NCI-H146 treated with DMSO at 0.1 percent for 48 hours (cell line): ENCODE data around the gene FCHSD2.
"Not testable (repeated sequence)": the region's sequence is repeated elsewhere in the genome, so short reads cannot be mapped to it uniquely, and the experiment has no call there.

Experiments
- DNase-seq: peaks from one replicate; lab custom pipeline; 2025; ENCODE audit not compliant: unreplicated experiment; lab: John Stamatoyannopoulos, UW

FCHSD2 gene

DNA sequence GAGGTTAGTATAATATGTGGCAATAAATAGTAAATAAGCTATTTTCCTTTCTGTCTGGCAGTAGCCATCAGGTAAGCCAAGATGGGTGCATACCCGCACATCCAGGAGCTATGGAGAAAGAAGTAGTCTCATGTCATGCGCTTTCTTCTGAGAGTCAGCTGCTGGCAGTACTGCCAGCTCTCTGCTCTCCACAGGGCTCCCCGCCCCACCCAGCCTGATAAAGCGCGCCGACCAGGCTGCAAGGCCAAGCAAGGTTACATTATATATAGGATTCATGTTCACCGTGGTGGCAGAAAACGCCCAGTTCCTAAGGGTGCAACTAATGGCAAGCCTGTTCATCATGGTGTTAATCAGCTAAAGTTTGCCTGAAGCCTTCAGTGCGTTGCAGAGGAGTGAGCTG, 201.7 kb downstream of the FCHSD2 start:
- no peak for DNase-seq

DNA sequence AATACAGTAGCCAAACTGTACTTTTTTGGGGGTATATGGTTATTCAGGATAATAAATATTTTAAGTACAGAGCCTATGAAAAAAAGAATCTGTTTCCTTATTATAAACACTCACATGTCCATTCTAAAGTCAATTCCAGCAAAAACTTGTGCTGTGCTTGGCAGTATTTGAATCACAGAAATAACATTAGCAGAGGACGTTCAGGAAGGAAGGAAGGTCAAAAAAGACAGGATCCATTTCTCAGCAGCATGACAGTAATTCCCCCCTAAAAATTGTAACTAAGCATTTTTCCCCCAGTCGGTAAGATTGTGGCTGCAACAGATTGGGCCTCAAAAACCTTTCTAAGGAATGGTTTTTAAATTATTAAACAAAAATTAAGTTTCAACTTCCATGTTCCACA, 203.1 kb downstream of the FCHSD2 start:
- no peak for DNase-seq

DNA sequence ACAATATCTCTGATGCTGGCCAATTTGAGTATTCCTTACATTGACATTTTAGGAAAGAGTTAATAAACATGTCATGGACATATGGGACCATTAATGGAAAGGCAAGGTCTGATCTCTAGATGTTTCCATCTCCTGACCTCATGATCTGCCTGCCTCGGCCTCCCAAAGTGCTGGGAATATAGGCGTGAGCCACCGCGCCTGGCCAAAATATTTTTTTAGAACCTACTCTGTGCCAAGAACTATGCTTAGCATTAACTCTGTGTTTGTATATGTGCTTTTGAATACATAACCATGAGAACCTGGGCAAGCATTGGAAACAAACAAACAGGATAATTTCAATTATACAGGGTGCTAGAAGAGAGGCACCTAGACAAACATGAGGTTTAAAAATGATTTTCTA, 204.7 kb downstream of the FCHSD2 start:
- no peak for DNase-seq

DNA sequence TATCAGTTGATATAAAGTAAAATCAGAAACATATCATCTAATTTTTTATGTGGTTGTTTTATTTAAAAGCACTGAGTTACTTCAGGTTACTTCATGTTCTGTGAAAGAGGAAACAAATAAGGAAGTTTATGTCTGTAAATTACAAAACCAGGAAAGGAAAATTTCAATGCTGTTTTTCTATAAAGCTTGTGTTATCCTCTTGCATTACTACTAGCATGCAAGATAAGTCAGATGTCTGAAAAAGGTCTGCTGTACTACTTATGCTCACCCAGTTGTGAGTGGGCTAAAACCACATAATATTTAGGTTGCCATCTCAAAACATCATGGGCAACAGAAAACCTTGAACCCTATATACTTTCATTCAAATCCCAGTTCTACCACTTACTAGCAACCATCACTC, 206.4 kb downstream of the FCHSD2 start:
- DNase-seq = no peak

DNA sequence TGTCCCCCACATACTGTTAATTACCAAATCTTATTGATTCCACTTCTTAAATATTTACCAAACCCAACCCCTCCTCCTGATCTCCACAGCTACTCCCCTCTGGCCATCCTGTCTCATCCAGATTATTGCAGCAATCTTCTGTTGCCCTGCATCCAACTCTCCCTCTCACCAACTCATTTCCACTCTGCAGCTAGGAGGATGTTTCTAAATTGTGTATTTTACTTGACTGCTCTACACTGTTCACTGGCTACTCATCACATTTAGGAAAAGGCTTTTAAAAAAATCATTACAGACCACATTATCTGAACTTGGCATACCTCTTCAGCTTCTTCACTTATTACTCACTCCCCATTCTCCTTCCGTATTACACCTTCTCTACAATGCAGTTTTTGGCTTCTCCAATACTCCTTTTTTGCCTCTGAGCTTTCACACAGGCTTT, 210.0 kb downstream of the FCHSD2 start:
- DNase-seq = no peak

DNA sequence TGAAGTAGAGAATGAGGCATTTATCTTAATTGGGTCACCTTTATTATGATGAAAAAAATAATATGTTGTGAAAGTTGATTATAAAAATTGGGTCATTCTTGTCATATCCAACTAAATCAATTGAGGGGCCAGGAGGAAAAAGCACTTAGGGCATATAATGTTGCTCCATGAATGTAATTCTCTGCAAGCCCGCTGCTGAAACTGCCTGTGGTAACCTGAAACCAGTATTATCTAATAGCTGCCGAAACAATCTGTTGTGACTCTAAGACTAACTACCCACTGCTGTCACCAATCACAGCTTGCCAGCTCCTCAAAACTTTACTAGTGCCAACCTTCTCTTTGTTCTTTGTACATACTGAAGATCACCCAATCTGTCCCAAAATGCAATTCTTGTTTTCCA, 212.1 kb downstream of the FCHSD2 start:
- peak; percentile 40 for DNase-seq

DNA sequence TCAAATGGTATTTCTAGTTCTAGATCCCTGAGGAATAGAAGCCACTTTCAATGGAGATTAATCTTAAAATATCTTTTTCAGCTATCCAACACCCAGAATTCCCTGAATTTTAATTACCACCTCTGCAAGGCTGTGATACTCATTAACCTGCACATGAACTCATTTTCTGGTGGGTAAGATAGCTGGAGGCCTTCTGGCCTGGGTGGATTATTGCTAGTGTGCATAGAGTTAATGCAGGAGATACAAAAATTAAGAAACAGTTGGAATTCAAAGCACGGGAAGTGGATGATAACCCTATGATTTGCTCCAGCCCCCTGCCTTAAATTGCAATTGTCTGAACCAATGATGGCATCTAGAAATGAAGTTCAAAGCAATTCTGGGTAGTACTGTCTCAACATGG, 212.9 kb downstream of the FCHSD2 start:
- DNase-seq = no peak

DNA sequence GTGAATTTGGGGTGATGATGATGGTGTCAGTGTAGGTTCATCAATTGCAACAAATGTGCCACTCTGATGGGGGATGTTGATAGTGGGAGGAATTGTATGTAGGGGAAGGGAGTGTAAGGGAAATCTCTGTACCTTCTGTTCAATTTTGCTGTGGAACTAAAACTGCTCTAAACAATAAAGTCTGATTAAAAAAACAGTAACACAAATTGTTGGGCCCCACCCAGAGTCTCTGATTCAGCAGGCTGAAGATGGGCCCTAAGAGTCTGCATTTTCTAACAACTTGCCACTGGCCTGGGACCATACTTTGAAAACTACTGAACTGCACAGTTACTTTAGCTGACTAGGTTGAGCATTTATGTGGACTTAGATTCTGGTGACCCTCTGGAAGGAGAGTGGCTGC, 214.7 kb downstream of the FCHSD2 start:
- no peak for DNase-seq

DNA sequence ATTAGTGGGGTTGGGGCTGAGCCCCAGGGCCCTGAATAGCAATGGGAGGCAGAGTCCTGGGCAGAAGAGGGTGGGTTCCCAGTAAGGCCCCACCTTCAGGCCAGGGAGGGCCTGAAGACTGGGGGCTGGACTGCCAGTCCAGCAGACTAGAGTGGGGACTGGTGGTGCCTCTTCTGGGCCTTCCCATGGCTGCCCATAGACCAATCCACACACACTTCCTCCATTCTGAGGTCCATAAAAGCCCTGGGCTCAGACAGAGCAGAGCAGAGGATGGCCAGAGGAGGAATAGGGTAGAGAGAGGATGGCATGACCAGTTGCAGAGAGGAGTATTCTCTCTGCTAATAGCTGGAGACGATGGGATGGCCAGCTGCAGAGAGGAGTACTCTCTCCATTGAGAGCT, 216.0 kb downstream of the FCHSD2 start:
- DNase-seq = no peak

DNA sequence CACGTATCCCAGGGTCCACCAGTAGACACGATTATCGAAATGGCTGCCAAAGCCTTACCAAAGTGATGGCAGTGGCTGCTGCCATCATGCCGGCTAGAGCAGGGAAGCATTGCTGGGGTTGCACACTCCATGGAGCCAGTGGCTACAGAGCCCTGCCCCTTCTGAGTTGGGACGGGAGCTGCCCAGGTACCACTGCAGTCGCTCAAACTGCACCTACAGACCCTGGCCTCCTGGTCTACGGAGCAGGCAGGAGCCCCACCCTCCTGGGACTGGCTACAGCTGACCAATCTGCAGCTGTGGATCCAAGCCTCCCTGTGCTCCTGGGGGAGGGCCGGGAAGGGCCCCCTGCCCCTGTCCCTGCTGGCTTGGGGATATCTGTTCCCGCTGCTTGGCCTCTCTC, 216.5 kb downstream of the FCHSD2 start:
- DNase-seq = no peak

DNA sequence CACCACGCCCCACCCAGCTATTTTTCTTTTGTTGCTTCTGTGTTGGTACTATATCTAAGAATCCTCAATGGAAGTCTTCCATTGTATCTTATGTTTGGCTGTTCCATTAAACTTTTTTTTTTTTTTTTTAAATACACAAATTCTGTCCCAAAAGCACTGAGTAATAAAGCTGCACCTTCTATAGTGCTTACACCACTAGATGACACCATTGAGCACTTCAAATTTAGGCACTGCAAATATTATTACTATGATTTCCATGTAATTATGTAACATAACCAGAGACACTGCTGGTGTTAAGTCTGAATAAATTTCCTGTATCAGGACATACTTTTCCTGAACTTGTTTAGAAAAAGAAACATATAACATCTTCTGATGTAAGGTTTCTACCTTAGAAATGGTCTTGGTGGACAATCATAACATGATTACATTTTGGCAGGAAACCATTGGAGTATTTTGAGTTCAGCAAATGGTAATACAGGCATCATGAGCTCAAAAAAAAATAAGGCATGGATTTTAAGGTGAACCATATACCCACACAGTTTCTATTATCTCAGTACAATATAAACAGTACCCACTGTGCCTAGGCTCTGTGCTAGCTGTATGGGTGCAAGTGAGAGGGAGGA, 217.4 kb downstream of the FCHSD2 start:
- no peak for DNase-seq

DNA sequence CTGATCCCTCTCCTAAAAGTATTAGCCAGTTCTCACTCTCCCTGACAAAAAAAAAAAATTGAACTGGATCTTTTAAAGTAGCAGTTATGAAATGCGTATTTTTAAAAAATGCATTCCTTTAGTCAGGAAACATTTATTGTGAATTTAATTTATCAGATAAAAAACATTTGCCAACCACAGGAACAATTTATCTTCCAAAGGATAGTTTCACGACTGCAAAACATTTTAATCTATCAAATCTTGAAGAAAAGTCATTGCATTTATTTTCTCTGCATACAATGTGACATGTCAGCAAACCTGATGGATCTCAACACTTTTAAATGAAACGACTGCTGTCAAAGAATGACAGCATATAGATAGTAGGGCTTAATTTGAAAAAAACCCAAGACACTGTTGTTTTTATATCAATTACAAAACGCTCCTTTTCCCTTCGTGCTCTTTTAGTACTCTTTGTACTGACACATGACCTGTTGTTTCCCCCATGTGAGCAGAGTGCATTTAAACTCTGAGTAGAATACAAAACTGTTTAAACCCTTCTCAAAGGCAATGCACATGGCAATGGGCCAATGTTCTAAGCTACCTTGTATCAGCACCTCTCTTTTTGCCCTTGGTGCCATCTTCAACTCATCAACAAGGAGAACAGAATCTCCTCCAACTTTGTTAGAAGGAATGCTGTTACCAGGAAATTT, 220.9 kb downstream of the FCHSD2 start:
- DNase-seq = no peak

DNA sequence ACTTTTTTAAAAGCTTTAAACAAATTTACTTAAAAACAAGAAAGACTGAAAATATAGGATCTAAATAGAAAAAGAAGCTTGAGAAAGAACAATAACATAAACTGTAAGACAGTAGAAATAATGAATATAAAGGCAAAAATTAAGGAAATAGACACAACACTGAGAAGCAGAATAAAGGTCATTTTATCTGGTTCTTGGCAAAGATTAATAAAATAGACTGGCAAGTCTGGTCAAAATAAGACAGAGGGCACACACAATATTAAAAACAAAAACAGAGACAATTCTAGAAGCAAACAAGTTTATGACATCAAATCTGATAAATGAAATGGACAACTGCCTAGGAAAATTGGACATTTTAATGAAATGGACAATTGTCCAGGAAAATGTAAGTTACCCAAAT, 222.1 kb downstream of the FCHSD2 start:
- no peak for DNase-seq

DNA sequence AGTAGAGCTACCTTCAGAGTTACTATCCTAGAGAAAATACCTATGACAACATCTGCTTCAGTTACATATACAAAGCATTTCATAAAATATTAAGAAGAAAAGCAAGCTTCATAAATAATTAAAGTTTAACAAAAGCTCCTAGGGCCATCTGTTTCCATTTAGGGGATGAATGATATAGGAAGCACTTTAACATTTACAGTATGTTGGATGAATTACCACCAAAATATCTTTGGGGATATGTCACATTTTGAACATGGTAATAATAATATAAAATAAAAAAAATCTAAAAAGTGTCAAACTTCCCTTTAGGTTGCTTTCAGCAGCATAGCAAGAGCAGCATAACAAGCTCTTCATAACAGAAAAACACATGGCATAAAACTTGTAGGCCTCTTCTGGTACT, 223.3 kb downstream of the FCHSD2 start:
- no peak for DNase-seq

DNA sequence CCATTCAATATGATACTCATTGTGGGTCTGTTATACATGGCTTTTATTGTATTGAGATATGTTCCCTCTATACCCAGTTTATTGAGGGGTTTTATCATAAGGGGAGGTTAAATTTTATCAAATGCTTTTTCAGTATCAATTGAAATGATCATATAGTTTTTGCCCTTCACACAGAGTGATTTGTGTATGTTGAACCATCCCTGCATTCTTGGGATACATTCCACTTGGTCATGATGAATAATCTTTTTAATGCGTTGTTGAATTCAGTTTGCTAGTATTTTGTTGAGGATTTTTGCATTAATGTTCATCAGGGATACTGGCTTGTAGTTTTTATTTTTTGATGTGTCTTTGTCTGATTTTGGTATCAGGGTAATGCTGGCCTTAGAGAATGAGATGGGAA, 229.9 kb downstream of the FCHSD2 start:
- no peak for DNase-seq

DNA sequence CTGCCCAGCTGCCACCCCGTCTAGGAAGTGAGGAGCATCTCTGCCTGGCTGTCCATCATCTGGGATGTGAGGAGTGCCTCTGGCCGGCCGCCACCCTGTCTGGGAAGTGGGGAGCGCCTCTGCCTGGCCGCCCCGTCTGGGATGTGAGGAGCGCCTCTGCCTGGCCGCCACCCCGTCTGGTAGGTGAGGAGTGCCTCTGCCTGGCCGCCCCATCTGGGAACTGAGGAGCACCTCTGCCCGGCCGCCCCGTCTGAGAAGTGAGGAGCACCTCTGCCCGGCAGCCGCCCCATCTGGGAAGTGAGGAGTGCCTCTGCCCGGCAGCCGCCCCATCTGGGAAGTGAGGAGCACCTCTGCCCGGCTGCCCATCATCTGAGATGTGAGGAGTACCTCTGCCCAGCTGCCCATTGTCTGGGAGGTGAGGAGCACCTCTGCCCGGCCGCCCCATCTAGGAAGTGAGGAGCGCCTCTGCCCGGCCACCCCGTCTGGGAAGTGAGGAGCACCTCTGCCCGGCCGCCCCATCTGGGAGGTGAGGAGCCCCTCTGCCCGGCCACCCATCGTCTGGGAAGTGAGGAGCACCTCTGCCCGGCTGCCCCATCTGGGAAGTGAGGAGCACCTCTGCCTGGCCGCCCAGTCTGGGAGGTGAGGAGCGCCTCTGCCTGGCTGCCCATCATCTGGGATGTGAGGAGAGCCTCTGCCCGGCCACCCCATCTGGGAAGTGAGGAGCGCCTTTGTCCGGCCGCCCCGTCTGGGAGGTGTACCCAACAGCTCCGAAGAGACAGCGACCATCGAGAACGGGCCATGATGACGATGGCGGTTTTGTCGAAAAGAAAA, 232.3 kb downstream of the FCHSD2 start:
- DNase-seq = not testable (repeated sequence)

DNA sequence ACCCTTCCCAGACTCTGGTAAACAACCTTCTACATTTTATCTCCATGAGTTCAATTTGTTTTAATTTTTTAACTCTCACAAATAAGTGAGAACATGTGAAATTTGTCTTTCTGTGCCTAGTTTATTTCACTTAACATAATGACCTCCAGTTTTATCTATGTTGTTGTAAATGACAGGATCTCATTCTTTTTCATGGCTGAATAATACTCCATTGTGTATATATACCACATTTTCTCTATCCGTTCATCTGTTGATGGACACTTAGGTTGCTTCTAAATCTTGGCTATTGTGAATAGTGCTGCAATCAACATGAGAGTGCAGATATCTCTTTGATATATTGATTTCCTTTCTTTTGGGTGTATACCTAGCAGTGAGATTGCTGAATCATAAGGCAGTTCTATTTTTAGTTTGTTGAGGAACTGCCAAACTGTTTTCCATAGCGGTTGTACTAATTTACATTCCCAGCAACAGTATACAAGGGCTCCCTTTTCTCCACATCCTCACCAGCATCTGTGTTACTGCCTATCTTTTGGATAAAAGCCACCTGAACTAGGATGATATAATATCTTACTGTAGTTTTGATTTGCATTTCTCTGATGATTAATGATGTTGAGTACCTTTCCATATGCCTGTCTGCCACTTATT, 234.0 kb downstream of the FCHSD2 start:
- DNase-seq = no peak

DNA sequence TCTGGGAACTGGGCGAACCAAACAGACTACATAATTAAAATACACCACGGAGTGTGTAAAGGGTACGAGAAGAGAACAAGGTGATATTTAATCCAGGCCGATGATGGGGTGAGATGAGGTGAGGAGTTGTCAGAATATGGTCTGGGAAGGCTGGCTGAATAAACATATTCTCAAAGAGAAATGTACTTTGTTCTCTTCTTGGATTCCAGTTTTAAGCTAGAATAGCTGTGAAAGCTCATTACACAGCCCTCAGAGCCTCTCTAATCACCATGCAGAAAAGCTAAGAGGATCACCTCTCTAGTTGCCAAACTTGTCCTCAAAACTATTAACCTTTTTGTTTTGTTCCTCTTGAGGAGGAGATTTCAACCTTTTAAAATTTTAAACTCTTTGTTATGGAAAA, 238.1 kb downstream of the FCHSD2 start:
- no peak for DNase-seq

DNA sequence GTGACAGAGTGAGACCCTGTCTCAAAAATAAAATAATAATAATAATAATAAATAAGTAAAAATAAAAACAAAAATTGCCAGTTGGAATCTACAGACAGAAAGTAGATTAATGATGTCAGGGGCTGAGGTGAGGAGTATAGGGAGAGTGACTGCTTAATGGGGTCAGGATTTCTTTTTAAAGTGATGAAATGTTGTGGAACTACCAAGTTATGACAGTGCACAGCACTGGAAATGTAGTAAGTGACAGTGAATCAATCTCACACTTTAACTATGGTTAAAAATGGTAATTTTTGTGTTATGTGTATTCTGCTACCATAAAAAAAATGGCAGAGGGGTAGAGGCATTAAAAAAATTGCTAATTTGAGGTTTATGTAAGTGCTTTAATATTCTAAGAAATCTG, 240.7 kb downstream of the FCHSD2 start:
- no peak for DNase-seq

DNA sequence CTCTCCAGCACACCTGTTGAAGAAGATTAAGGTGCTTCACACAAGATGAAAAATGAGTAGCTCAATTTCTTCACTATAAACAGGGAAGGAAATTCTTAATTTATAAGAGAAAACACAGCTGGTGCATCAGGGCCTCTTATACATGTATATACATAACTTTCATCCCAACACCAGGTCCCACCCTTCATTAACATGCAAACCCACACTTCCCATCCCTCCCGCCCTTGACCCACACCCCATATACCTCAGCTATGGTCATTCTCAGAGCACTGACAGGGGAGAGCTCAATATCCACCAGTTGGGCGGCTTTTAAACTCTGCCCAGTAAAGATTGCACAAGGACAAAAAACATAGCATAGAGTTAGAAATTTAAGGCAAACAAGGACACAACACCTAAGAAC, 242.1 kb downstream of the FCHSD2 start:
- DNase-seq = no peak

DNA sequence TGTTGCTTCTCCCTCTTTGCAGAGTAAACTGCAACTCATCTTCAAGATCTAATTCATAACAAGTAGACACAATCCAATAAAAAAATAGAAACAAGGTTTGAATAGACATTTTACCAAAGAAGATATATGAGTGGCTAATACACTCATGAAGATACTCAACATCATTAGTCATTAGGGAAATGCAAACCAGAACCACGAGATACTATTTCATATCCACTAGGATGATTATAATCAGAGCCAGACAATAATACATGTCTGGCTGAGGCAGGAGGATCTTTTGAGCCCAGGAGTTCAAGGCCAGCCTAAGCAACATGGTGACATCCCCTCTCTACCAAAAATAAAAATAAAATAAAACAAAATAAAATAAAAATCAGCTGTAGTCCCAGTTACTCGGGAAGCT, 242.9 kb downstream of the FCHSD2 start:
- no peak for DNase-seq

DNA sequence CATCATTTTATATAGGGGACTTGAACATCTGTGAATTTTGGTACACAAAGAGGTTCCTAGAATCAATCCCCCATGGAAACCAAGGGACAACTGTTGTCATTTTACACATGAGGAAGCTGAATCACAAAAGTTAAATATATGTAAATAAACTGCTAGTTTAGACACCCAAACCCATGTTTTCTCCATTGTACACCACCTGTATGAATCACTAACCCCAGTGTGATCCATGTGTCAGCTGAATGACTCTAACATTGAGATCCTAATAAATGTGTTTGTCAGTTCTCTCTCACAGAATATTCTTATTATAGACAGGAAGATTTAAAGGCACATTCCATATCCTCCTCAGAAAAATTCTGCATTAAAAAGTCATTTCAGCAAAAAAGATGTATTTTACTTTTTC, 244.6 kb downstream of the FCHSD2 start:
- no peak for DNase-seq
